Measurements from ENCODE around the gene ALG8.

DNA sequence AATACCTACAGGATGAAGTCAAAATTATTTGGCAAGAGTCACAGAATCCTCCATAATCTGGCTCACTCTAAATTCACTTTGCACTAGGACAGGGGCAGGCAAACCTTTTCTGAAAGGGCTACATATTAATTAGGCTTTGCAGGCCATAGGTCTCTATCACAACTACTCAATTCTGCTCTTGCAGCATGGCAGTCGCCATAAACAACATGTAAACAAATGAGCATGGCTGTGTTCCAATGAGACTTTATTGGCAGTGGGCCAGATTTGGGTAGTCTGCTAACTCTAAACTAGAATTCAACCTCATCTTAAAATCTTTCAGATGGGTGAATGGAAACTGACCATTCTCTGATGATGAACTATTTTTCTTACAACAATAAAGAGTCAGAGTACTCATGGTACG, 70.0 kb downstream of the ALG8 start:
- TF ChIP-seq EZH2 (IDR thresholded peaks at IDR 0.05; ENCODE audit: insufficient read depth, poor library complexity, severe bottlenecking) (no peak), EZH2phosphoT487 (IDR thresholded peaks at IDR 0.05; ENCODE audit: insufficient read depth, low read depth) (no peak)

Measured in GM23248 (cell line).